COR-L47 (cell line): ENCODE results near the gene PI4K2B.
"Not testable (repeated sequence)": the region's sequence is repeated elsewhere in the genome, so short reads cannot be mapped to it uniquely, and the experiment has no call there.

Source experiments
- DNase-seq: peaks from one replicate; lab custom pipeline; 2025; lab: John Stamatoyannopoulos, UW

The PI4K2B gene

GRCh38 chr4:25233737-25234389, at the start of gene PI4K2B:
TSS of gene PI4K2B (plus strand) at chr4:25234033. CDS start at chr4:25234164, 131 bp downstream.
- peak; percentile 94 for DNase-seq

- DNase-seq: no peak
These were observed 49.8 kb upstream of the PI4K2B start for GRCh38 chr4:25184056-25184455.

GRCh38 chr4:25190407-25190806, 43.4 kb upstream of the PI4K2B start:
- DNase-seq: no peak

DNA sequence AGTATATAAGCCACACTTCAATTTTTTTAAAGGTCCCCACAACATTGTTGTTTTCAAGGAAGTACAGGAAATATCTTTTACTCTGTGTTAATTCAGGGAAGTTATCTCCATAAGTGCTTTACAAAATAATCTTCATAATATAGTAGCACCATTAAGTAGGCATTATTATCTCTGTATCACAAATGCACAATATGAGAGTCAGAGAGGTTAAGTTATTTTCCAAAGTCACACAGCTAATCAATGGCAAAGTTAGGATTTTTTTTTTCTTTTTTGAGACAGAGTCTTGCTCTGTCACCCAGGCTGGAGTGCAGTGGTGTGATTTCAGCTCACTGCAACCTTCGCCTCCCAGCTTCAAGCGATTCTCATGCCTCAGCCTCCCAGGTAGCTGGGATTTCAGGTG, 35.1 kb upstream of the PI4K2B start:
- no peak for DNase-seq

- no peak for DNase-seq
These were observed 25.8 kb upstream of the PI4K2B start for GRCh38 chr4:25207997-25208396.

DNA sequence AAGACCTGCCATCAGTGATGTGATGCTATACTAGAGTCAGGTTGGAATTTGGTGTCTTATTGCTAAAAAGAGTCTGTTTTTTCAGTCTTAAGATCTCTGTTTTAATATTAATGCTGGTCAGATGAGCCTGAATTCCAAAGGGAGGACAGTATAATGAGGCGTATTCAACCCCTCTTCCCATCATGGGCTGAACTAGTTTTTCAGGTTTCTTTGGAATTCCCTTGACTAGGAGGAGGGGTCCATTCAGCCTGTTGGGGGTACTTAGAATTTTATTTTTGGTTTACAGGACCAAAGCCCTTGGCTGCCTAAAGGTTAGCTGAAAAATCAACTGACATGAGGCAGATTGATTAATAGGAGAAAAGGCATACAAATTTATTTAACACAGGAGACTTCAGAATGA, 24.1 kb upstream of the PI4K2B start:
- no peak for DNase-seq

GRCh38 chr4:25211721-25212120, 22.1 kb upstream of the PI4K2B start:
- DNase-seq: no peak

- no peak for DNase-seq
These were observed 21.0 kb upstream of the PI4K2B start for GRCh38 chr4:25212822-25213221.

DNA sequence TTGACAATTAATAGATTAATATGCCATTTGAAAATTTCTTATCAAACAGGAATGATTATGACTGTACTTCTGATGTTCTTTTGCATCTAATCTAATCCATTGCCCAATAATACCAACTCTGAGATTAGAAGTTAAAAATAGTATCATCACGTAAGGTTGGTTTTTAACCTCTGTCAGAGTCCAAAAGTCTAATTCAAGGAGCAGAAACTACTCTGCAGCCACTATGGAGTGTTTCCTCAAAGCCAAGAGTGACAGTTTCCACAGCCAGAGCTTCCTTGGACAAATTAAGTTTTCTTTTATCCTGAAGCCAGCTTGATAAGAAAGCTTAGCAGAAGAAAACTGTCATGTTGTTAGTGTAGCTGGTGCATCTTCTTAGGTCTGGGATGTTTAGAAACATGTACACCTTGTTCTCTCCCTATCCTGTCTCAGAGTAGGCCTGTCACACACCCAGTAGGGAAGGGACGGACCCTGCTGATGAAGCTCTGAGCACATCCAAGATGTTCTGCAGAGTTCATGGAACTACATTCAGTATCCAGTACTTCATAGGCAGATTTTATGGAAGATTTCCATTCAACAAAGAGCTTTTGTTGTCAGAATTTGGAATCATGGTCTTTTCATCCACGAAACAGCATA, 20.4 kb upstream of the PI4K2B start:
- DNase-seq: no peak

DNA sequence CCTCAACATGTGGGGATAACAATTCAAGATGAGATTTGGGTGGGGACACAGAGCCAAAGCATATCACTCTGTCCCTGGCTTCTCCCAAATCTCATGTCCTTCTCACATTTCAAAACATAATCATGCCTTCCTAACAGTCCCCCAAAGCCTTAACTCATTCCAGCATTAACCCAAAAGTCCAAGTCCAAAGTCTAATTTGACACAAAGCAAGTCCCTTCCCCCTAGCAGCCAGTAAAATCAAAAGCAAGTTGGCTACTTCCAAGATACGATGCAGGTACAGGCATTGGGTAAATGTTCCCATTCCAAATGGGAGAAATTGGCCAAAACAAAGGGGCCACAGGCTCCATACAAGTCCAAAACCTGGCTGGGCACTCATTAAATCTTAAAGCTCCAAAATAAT, 19.1 kb upstream of the PI4K2B start:
- DNase-seq: not testable (repeated sequence)

DNA sequence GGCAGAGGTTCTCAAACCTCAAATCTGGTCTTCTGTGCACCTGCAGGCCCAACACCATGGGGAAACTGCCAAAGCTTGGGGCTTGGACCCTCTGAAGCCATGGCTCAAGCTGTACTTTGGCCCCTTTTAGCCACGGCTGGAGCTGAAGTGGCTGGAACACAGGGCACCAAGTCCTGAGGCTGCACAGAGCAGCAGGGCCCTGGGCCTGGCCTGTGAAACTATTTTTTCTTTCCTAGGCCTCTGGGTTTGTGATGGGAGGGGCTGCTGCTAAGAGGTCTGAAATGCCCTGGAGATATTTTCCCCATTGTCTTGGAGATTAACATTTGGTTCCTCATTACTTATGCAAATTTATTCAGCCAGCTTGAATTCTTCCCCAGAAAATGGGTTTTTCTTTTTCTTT, 18.3 kb upstream of the PI4K2B start:
- DNase-seq: no peak

GRCh38 chr4:25221377-25221776, 12.5 kb upstream of the PI4K2B start:
- no peak for DNase-seq

GRCh38 chr4:25223802-25224375, 9.9 kb upstream of the PI4K2B start:
- no peak for DNase-seq

- no peak for DNase-seq
These were observed 4.0 kb upstream of the PI4K2B start for GRCh38 chr4:25229804-25230203.

GRCh38 chr4:25233194-25233593, 639 bp upstream of the PI4K2B start:
- DNase-seq: no peak

DNA sequence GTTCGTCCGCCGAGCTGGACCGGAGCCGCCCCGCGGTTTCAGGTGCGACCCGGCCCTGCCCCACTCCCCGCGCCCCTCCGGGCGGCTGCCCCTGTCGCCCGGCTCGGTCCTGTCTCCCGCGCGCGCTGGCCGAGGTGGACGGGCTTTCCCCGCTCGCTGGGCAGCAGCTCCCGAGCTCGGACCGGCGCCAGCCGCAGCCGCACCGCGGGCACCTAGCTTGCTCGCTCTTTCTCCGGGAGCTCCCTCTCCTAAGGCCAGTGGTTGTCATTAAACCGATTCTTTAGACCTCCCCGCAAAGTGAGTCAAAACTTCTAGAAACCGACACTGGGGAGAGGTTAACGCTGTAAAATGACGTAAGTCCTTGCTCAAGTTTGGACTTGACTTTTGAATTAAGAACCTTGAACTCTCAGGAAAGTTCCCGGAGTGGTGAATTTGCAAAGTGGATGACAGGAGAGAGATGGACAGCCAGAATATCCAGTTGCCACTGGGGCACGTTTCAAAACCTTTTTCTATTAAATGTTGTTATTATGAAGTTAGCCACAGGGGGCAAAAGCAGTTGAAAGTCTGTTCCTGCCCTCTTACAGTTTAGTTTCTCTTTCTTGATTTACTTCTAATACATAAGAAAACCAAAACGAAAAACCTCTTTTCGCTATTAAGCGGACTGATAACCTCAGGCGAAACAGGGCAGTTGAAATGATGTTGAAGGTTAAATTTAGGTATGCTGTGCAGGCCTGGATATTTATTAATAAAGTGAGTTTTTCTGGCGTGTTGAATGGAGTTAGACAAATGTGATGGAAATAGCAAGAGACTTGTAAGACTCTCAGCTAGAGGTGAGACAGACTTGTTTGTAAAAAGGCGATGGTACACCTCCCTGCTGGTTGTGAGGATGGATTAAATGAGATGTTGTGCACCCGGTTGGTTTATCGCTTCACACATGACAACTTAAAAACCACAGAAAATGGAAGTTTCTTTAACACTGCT, 847 bp downstream of the PI4K2B start:
- DNase-seq: peak; percentile 54

DNA sequence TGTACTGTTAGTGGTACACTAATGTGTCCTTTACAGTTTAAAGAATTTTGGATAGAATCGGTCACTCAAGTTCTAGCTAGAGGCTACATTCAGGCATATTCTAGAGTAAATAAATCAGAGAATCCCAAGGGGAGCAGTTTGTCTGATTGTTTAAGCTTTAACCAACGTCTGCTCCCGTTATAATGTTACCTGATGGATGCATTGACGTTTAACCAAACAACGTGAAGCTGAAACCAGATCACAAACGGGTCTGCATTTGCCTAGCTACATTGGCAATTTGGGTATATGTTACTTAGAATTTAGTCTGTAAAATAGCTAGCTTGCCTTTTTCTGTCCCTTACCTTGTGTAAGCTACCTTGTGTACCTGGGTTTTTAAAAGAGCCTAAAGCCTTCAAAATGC, 1.6 kb downstream of the PI4K2B start:
- no peak for DNase-seq

GRCh38 chr4:25236030-25236429, 2.2 kb downstream of the PI4K2B start:
- not testable (repeated sequence) for DNase-seq

GRCh38 chr4:25236971-25237370, 3.1 kb downstream of the PI4K2B start:
- DNase-seq: no peak

GRCh38 chr4:25238052-25238451, 4.2 kb downstream of the PI4K2B start:
- no peak for DNase-seq

DNA sequence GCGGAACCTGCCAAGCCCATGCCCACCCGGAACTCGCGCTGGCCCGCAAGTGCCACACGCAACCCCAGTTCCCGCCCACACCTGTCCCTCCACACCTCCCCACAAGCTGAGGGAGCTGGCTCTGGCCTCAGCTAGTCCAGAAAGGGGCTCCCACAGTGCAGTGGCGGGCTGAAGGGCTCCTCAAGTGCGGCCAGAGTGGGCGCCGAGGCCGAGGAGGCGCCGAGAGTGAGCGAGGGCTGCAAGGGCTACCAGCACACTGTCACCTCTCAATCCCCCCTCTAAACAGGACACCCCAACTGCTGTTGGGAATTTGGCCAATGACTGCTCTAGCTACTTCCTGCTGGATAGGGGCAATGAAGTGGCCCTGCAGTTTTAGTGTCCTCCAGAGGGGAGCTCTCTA, 5.7 kb downstream of the PI4K2B start:
- not testable (repeated sequence) for DNase-seq

GRCh38 chr4:25240754-25241210, 6.9 kb downstream of the PI4K2B start:
- DNase-seq: not testable (repeated sequence)
